ENCODE data around the gene ELANE. TPM values are rescaled to one million over a fixed set of nuclear protein-coding genes. Genes with fewer than 3 reads are reported as not detected.

ELANE gene
- not detected in 2 replicates for total RNA-seq

GRCh38 chr19:852136-853013 is at the start of gene ELANE:
TSS of gene ELANE (plus strand) at chr19:852303. CDS start at chr19:852329, 26 bp downstream.
- no peak for DNase-seq (ENCODE audit: extremely low read depth, low read depth, low spot score)

GRCh38 chr19:802498-803098 is 49.5 kb upstream of the ELANE start:
- no peak for DNase-seq (ENCODE audit: extremely low read depth, low read depth, low spot score)

- DNase-seq (ENCODE audit: extremely low read depth, low read depth, low spot score) = no peak
Measured at GRCh38 chr19:803099-803561, 49.0 kb upstream of the ELANE start.

GRCh38 chr19:803686-804418 is 48.3 kb upstream of the ELANE start:
- no peak for DNase-seq (ENCODE audit: extremely low read depth, low read depth, low spot score)

- DNase-seq (ENCODE audit: extremely low read depth, low read depth, low spot score) = no peak
Measured at GRCh38 chr19:804419-805165, 47.5 kb upstream of the ELANE start.

- no peak for DNase-seq (ENCODE audit: extremely low read depth, low read depth, low spot score)
Measured at GRCh38 chr19:805166-805551, 46.9 kb upstream of the ELANE start.

- DNase-seq (ENCODE audit: extremely low read depth, low read depth, low spot score) = no peak
Measured at GRCh38 chr19:805600-806550, 46.2 kb upstream of the ELANE start.

GRCh38 chr19:806815-807421 is 45.2 kb upstream of the ELANE start:
- DNase-seq (ENCODE audit: extremely low read depth, low read depth, low spot score) = no peak

GRCh38 chr19:807627-808422 is 44.3 kb upstream of the ELANE start:
- no peak for DNase-seq (ENCODE audit: extremely low read depth, low read depth, low spot score)

- DNase-seq (ENCODE audit: extremely low read depth, low read depth, low spot score) = no peak
Measured at GRCh38 chr19:808423-808775, 43.7 kb upstream of the ELANE start.

GRCh38 chr19:810077-810855 is 41.8 kb upstream of the ELANE start:
- no peak for DNase-seq (ENCODE audit: extremely low read depth, low read depth, low spot score)

- DNase-seq (ENCODE audit: extremely low read depth, low read depth, low spot score) = no peak
Measured at GRCh38 chr19:810883-811489, 41.1 kb upstream of the ELANE start.

GRCh38 chr19:811506-812048 is 40.5 kb upstream of the ELANE start:
- no peak for DNase-seq (ENCODE audit: extremely low read depth, low read depth, low spot score)

- no peak for DNase-seq (ENCODE audit: extremely low read depth, low read depth, low spot score)
Measured at GRCh38 chr19:812049-812746, 39.9 kb upstream of the ELANE start.

- no peak for DNase-seq (ENCODE audit: extremely low read depth, low read depth, low spot score)
Measured at GRCh38 chr19:812747-813218, 39.3 kb upstream of the ELANE start.
